Ishikawa (cell line): ENCODE measurements around the gene IL36G.

Experiments
- CEBPB ChIP-seq: IDR thresholded peaks from 2 replicates; pipeline ENCODE4 v1.6.1; 2012
- CREB1 ChIP-seq: IDR thresholded peaks from 2 replicates; pipeline ENCODE4 v1.6.1; 2012; ENCODE audit warnings: low read depth
- EGR1 ChIP-seq: IDR thresholded peaks from 2 replicates; pipeline ENCODE4 v1.6.1; 2012
- EP300 ChIP-seq: IDR thresholded peaks from 2 replicates; pipeline ENCODE4 v1.6.1; 2012; ENCODE audit warnings: borderline replicate concordance
- FOXM1 ChIP-seq: IDR thresholded peaks from 2 replicates; pipeline ENCODE4 v1.6.1; 2012; ENCODE audit warnings: low read depth, borderline replicate concordance
- NFIC ChIP-seq: IDR thresholded peaks from 2 replicates; pipeline ENCODE4 v1.6.1; 2012
- RAD21 ChIP-seq: IDR thresholded peaks from 2 replicates; pipeline ENCODE4 v1.6.1; 2012; ENCODE audit warnings: low read depth
- REST ChIP-seq: IDR thresholded peaks from 2 replicates; pipeline ENCODE4 v1.6.1; 2012; ENCODE audit warnings: low read depth, mild to moderate bottlenecking
- TAF1 ChIP-seq: IDR thresholded peaks from 2 replicates; pipeline ENCODE4 v1.6.1; 2012; ENCODE audit warnings: low read depth, mild to moderate bottlenecking
- TCF12 ChIP-seq: IDR thresholded peaks from 2 replicates; pipeline ENCODE4 v1.6.1; 2012; ENCODE audit warnings: low read depth
- TEAD4 ChIP-seq: IDR thresholded peaks from 2 replicates; pipeline ENCODE4 v1.6.1; 2012
- YY1 ChIP-seq: IDR thresholded peaks from 2 replicates; pipeline ENCODE4 v1.6.1; 2012; ENCODE audit warnings: low read depth
- ZBTB7A ChIP-seq: IDR thresholded peaks from 2 replicates; pipeline ENCODE4 v1.6.1; 2012; ENCODE audit warnings: low read depth
- TF ChIP-seq, protein P1 (sequence below): IDR thresholded peaks from 2 replicates; pipeline ENCODE4 v1.6.1; 2012
- TF ChIP-seq, protein P2 (sequence below): IDR thresholded peaks from 2 replicates; pipeline ENCODE4 v1.6.1; 2012

The IL36G gene

GRCh38 chr2:112946086-112946485 is 31.7 kb upstream of the IL36G start:
- TF ChIP-seq, protein P1, sequence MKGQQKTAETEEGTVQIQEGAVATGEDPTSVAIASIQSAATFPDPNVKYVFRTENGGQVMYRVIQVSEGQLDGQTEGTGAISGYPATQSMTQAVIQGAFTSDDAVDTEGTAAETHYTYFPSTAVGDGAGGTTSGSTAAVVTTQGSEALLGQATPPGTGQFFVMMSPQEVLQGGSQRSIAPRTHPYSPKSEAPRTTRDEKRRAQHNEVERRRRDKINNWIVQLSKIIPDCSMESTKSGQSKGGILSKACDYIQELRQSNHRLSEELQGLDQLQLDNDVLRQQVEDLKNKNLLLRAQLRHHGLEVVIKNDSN, result no peak
- TF ChIP-seq RAD21 (no peak), EGR1 (no peak), NFIC (no peak), TAF1 (no peak), REST (no peak), TEAD4 (no peak), FOXM1 (no peak), YY1 (no peak), CREB1 (no peak), CEBPB (no peak), EP300 (no peak), ZBTB7A (no peak), TCF12 (no peak)
- TF ChIP-seq, protein P2, sequence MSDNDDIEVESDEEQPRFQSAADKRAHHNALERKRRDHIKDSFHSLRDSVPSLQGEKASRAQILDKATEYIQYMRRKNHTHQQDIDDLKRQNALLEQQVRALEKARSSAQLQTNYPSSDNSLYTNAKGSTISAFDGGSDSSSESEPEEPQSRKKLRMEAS, result no peak

DNA sequence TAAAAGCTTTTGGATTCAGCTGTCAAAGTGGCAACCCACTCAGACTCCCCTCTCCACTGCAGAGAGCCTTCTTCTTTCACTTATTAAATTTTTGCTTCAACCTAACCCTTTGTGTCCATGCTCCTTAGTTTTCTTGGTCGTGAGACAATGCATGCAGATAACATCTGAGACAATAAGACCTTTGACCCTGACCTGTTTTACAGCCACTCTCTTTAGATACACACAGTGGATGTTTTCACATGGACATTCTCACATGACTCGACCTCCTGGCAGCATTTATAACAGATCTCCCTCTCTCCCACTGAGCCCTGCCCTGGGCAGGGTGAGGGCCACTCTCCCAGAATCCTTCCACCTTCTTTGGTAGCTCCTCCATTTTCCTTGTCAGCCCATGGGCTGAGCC is 30.4 kb upstream of the IL36G start:
- TF ChIP-seq EGR1, result no peak
- TF ChIP-seq NFIC, result no peak
- TF ChIP-seq CEBPB, result no peak
- TF ChIP-seq, protein P2, result no peak
- TF ChIP-seq CREB1, result no peak
- no peak for TF ChIP-seq TAF1

GRCh38 chr2:112949456-112949855 is 28.4 kb upstream of the IL36G start:
- TF ChIP-seq CEBPB (no peak), YY1 (no peak), EGR1 (no peak), EP300 (no peak), ZBTB7A (no peak), CREB1 (no peak), RAD21 (no peak), NFIC (no peak), REST (no peak), TAF1 (no peak)
- TF ChIP-seq, protein P2, result no peak
- TF ChIP-seq, protein P1, result no peak

DNA sequence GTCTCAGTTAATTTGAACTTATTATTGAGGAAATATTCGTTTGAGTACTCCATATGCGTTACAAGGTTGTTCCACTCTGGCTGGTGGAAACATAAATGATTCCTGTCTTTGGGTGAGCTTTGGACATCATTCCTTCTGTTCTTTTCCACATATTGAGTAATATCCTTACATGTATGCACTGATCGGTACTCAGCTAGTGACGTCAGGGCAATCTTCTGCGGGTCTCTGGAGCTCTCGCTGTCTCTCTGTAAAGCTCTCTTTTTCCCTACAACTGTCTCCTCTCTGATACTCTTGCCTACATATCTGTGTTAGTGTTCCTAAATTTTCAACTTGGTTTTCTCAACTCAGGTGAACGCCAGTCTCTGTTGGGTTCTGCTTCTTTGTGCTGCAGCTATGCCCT is 23.4 kb upstream of the IL36G start:
- TF ChIP-seq FOXM1 (no peak), TCF12 (no peak), RAD21 (no peak), CEBPB (no peak), REST (no peak), EGR1 (no peak), NFIC (no peak), EP300 (no peak)

GRCh38 chr2:112957511-112957910 is 20.3 kb upstream of the IL36G start:
- TF ChIP-seq ZBTB7A (no peak), FOXM1 (no peak), CREB1 (no peak), EP300 (no peak), TAF1 (no peak), TCF12 (no peak), RAD21 (no peak), TEAD4 (no peak), EGR1 (no peak), NFIC (no peak), CEBPB (no peak), YY1 (no peak), REST (no peak)
- TF ChIP-seq, protein P1, result no peak
- TF ChIP-seq, protein P2, result no peak
